ENCODE results near the gene PLK3. TPM values are rescaled to one million over a fixed set of nuclear protein-coding genes. Genes with fewer than 3 reads are reported as not detected.
A peak's percentile ranks its signal among the peaks of the same experiment; 100 is the strongest.

PLK3 gene
- 11.8 and 15.1 TPM in 2 replicates for total RNA-seq (2014; rRNA removed; shearing (Covaris generic))
- polyA plus RNA-seq (2016; fragmentation: Nextera tagmentation; extraction: Ambion mirVana): 7.6 and 8.7 TPM in 2 replicates
- long read RNA-seq, partial matches to known transcripts: 0 of 3 reads
- long read RNA-seq, other reads (novel, unspliced or antisense): 2 of 3 reads

- Histone ChIP-seq H3K27ac (ENCODE audit: low read depth) (peak within 1 kb of the TSS; percentile 97), H3K27me3 (ENCODE audit: insufficient read depth) (no peaks in the 10 kb centered on the region), H3K9me2 (ENCODE audit: insufficient read depth) (no peaks in the 10 kb centered on the region), H3K4me3 (peak within 1 kb of the TSS; percentile 67), H4K20me1 (replicated peaks; ENCODE audit: insufficient read depth) (no peaks in the 10 kb centered on the region), H3F3A (replicated peaks; ENCODE audit: low read depth) (peaks cover 19% of the 10 kb centered on the region), H3K4me2 (peak within 1 kb of the TSS; percentile 96), H3K79me2 (replicated peaks; ENCODE audit: insufficient read depth) (0 out of 2 replicates have a peak, but pooled peaks cover 3% of the 10 kb centered on the region), H2AFZ (peak within 1 kb of the TSS; percentile 80; the same call in 1 of the 2 replicates), H3K4me1 (ENCODE audit: insufficient read depth) (peaks cover 9% of the 10 kb centered on the region; the same call in 1 of the 2 replicates), H3K36me3 (ENCODE audit: insufficient read depth) (no peaks in the 10 kb centered on the region; the same call in 1 of the 2 replicates)
- Mint-ChIP-seq H3K9me3 (no peaks in the 10 kb centered on the region), H3K4me3 (peak within 1 kb of the TSS; percentile 93), H3K27ac (peak within 1 kb of the TSS; percentile 100), H3K4me1 (peaks cover 12% of the 10 kb centered on the region), H3K36me3 (ENCODE audit: low read depth) (peaks cover 25% of the 10 kb centered on the region), H3K27me3 (ENCODE audit: insufficient read depth, low read depth, poor library complexity) (peaks cover 8% of the 10 kb centered on the region)
- ATAC-seq (peak; percentile 91), DNase-seq (ENCODE audit: low spot score) (peak; percentile 99)
- TF ChIP-seq, protein P1, sequence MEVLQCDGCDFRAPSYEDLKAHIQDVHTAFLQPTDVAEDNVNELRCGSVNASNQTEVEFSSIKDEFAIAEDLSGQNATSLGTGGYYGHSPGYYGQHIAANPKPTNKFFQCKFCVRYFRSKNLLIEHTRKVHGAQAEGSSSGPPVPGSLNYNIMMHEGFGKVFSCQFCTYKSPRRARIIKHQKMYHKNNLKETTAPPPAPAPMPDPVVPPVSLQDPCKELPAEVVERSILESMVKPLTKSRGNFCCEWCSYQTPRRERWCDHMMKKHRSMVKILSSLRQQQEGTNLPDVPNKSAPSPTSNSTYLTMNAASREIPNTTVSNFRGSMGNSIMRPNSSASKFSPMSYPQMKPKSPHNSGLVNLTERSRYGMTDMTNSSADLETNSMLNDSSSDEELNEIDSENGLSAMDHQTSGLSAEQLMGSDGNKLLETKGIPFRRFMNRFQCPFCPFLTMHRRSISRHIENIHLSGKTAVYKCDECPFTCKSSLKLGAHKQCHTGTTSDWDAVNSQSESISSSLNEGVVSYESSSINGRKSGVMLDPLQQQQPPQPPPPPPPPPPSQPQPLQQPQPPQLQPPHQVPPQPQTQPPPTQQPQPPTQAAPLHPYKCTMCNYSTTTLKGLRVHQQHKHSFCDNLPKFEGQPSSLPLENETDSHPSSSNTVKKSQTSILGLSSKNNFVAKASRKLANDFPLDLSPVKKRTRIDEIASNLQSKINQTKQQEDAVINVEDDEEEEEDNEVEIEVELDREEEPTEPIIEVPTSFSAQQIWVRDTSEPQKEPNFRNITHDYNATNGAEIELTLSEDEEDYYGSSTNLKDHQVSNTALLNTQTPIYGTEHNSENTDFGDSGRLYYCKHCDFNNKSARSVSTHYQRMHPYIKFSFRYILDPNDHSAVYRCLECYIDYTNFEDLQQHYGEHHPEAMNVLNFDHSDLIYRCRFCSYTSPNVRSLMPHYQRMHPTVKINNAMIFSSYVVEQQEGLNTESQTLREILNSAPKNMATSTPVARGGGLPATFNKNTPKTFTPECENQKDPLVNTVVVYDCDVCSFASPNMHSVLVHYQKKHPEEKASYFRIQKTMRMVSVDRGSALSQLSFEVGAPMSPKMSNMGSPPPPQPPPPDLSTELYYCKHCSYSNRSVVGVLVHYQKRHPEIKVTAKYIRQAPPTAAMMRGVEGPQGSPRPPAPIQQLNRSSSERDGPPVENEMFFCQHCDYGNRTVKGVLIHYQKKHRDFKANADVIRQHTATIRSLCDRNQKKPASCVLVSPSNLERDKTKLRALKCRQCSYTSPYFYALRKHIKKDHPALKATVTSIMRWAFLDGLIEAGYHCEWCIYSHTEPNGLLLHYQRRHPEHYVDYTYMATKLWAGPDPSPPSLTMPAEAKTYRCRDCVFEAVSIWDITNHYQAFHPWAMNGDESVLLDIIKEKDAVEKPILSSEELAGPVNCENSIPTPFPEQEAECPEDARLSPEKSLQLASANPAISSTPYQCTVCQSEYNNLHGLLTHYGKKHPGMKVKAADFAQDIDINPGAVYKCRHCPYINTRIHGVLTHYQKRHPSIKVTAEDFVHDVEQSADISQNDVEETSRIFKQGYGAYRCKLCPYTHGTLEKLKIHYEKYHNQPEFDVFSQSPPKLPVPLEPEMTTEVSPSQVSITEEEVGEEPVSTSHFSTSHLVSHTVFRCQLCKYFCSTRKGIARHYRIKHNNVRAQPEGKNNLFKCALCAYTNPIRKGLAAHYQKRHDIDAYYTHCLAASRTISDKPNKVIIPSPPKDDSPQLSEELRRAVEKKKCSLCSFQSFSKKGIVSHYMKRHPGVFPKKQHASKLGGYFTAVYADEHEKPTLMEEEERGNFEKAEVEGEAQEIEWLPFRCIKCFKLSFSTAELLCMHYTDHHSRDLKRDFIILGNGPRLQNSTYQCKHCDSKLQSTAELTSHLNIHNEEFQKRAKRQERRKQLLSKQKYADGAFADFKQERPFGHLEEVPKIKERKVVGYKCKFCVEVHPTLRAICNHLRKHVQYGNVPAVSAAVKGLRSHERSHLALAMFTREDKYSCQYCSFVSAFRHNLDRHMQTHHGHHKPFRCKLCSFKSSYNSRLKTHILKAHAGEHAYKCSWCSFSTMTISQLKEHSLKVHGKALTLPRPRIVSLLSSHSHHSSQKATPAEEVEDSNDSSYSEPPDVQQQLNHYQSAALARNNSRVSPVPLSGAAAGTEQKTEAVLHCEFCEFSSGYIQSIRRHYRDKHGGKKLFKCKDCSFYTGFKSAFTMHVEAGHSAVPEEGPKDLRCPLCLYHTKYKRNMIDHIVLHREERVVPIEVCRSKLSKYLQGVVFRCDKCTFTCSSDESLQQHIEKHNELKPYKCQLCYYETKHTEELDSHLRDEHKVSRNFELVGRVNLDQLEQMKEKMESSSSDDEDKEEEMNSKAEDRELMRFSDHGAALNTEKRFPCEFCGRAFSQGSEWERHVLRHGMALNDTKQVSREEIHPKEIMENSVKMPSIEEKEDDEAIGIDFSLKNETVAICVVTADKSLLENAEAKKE (CRISPR knock-in tag; IDR thresholded peaks at IDR 0.05): no peak
- TF ChIP-seq STAT1 (IDR thresholded peaks at IDR 0.05; ENCODE audit: unreplicated experiment) (no peak), JUNB (IDR thresholded peaks at IDR 0.05; ENCODE audit: unreplicated experiment) (no peak), POLR2AphosphoS5 (IDR thresholded peaks at IDR 0.05; ENCODE audit: low read depth) (peak; percentile 95), NANOG (IDR thresholded peaks at IDR 0.05; ENCODE audit: borderline replicate concordance) (no peak), CTCF (conservative IDR thresholded peaks at IDR 0.05; ENCODE audit: low read depth in 2 of 2) (peak; percentile 78 to 95), CREB1 (CRISPR knock-in tag; IDR thresholded peaks at IDR 0.05; ENCODE audit: low read depth) (peak; percentile 38; the same call in 1 of the 2 replicates), ZNF331 (CRISPR knock-in tag; IDR thresholded peaks at IDR 0.05; ENCODE audit: low read depth) (no peak), EZH2phosphoT487 (IDR thresholded peaks at IDR 0.05; ENCODE audit: unreplicated experiment) (no peak)
- TF ChIP-seq, protein P2, sequence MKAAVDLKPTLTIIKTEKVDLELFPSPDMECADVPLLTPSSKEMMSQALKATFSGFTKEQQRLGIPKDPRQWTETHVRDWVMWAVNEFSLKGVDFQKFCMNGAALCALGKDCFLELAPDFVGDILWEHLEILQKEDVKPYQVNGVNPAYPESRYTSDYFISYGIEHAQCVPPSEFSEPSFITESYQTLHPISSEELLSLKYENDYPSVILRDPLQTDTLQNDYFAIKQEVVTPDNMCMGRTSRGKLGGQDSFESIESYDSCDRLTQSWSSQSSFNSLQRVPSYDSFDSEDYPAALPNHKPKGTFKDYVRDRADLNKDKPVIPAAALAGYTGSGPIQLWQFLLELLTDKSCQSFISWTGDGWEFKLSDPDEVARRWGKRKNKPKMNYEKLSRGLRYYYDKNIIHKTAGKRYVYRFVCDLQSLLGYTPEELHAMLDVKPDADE (IDR thresholded peaks at IDR 0.05): no peak; the same call in 1 of the 2 replicates
- TF ChIP-seq, protein P3, sequence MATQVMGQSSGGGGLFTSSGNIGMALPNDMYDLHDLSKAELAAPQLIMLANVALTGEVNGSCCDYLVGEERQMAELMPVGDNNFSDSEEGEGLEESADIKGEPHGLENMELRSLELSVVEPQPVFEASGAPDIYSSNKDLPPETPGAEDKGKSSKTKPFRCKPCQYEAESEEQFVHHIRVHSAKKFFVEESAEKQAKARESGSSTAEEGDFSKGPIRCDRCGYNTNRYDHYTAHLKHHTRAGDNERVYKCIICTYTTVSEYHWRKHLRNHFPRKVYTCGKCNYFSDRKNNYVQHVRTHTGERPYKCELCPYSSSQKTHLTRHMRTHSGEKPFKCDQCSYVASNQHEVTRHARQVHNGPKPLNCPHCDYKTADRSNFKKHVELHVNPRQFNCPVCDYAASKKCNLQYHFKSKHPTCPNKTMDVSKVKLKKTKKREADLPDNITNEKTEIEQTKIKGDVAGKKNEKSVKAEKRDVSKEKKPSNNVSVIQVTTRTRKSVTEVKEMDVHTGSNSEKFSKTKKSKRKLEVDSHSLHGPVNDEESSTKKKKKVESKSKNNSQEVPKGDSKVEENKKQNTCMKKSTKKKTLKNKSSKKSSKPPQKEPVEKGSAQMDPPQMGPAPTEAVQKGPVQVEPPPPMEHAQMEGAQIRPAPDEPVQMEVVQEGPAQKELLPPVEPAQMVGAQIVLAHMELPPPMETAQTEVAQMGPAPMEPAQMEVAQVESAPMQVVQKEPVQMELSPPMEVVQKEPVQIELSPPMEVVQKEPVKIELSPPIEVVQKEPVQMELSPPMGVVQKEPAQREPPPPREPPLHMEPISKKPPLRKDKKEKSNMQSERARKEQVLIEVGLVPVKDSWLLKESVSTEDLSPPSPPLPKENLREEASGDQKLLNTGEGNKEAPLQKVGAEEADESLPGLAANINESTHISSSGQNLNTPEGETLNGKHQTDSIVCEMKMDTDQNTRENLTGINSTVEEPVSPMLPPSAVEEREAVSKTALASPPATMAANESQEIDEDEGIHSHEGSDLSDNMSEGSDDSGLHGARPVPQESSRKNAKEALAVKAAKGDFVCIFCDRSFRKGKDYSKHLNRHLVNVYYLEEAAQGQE (IDR thresholded peaks at IDR 0.05; ENCODE audit: unreplicated experiment): no peak
Observed at GRCh38 chr1:44799770-44800584, at the start of gene PLK3. Gene PLK3 (plus strand): TSS chr1:44800377. CDS start chr1:44800464, 87 bp downstream.

Measured in GM23338 (cell line).